GM13976 (cell line): Measurements from ENCODE around the gene SLC25A22.

Source experiments
- DNase-seq: peaks from one replicate; pipeline ENCODE4 v3.0.0; 2012; ENCODE audit warnings: low spot score
- in situ Hi-C: fragments of 300-500 bp; cut with MboI; formaldehyde crosslinking; loops from one replicate; pipeline ENCODE4 v1.12.0; 2022; ENCODE audit warnings: low sequenced_read_pairs, mixed read lengths, inconsistent platforms; ENCODE audit not compliant: unreplicated experiment
- TF ChIP-seq, protein P1 (sequence below): IDR thresholded peaks from 2 replicates; pipeline ENCODE4 v1.5.1; 2012; ENCODE audit warnings: borderline replicate concordance, mild to moderate bottlenecking; ENCODE audit not compliant: insufficient read depth; ENCODE audit errors: extremely low read depth, missing control alignments, control extremely low read depth

The SLC25A22 gene

DNA sequence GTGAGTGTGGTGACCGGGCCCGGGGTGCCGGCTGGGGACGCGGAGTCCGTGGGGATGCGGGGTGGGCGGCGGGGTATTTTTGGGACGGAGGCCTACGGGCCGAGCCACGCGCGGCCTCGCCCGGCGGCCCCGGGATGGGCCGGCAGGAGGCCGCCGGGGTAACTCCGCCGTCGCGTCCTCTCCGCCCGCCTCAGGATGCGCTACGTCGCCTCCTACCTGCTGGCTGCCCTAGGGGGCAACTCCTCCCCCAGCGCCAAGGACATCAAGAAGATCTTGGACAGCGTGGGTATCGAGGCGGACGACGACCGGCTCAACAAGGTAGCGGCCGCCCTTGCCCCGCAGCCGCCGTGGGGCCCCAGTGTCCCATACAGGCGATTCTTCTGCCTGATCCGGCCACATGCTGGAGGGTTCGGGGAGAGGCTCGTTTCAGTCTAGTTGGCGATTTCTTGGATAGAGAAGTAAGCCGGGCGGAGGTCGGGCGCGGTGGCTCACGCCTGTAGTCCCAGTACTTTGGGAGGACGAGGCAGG lies 12.0 kb upstream of the SLC25A22 start:
- DNase-seq, result no peak
- in situ Hi-C loops, result no loop called here
- TF ChIP-seq, protein P1, sequence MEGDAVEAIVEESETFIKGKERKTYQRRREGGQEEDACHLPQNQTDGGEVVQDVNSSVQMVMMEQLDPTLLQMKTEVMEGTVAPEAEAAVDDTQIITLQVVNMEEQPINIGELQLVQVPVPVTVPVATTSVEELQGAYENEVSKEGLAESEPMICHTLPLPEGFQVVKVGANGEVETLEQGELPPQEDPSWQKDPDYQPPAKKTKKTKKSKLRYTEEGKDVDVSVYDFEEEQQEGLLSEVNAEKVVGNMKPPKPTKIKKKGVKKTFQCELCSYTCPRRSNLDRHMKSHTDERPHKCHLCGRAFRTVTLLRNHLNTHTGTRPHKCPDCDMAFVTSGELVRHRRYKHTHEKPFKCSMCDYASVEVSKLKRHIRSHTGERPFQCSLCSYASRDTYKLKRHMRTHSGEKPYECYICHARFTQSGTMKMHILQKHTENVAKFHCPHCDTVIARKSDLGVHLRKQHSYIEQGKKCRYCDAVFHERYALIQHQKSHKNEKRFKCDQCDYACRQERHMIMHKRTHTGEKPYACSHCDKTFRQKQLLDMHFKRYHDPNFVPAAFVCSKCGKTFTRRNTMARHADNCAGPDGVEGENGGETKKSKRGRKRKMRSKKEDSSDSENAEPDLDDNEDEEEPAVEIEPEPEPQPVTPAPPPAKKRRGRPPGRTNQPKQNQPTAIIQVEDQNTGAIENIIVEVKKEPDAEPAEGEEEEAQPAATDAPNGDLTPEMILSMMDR, result no peak

DNA sequence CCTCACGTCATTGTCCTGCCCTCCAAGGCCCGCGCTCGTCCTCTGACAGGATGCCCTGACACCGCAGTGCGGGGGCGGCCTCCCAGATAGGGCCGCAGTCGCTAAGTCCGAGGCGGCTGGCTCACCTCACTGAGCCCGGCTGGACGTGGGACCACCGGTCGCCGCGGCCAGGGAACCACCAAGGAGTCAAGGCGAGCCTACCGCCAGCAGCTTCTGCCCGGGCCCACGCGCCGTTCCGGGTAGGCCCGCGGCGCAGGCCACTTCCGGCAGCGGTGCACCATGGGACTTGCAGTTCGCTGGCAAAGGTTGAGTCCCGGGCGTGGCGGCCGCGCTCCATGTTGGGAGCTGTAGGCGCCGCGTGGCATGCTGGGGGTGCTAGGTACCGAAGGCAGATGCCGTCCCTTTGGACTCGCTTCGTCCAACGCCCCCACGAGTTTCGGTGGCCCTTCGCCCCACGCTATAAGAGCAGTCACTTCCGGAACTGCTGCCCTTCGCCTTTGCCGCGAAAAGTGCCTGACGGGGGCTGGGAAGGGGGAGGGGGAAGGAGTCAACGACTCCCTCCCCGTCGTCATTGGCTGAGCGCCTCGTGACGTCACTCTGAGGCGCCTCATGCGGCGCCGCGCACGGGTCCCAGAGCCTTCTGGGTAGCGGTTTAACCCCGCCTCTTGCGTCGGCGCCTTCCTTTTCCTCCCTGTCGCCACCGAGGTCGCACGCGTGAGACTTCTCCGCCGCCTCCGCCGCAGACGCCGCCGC lies 11.4 kb upstream of the SLC25A22 start, which contains the start of gene RPLP2:
Gene RPLP2 (plus strand): TSS at position 681 of the 753 bp plus-strand sequence. CDS start 268 bp downstream, outside the sequence.
- TF ChIP-seq, protein P1, result no peak
- DNase-seq, result peak; percentile 98
- in situ Hi-C loops, result no loop called here

DNA sequence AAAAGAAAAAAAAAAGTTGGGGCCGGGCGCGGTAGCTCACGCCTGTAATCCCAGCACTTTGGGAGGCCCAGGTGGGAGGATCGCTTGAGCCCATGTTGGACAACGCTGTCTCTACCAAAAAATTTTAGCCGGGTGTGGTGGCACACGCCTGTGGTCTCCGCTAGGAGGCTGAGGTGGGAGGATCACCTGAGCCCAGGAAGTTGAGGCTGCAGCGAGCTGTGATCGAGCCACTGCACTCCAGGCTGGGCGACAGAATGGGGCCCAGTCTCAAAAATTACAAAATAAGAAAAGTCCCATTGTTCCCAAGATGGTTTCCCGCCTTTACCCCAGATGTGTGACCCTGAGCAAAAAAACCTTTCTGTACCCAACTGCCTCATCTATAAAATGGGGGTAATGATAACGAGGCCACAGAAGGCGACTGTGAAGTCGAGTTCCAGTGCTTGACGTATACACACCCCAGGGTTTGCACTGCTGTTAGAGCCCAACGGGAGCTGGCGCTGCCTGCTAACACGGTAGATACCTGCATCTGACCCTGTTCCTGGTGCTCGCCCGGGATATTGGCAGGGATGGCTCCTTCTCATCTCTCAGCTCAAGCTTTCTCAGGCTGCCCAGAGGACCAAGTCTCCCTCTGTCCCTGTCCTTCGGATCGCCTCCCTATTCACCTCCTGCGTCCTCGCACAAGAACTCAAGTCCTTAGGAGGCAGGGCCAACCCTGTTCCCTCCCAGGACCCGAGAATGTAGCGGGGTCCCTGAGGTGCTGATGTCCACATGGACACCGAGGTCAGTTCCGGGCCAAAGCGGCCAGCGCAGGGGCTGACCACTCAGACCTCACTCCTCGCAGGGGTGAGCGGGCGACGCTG lies 10.6 kb upstream of the SLC25A22 start:
- TF ChIP-seq, protein P1, result no peak
- no peak for DNase-seq
- in situ Hi-C loops, result no loop called here

DNA sequence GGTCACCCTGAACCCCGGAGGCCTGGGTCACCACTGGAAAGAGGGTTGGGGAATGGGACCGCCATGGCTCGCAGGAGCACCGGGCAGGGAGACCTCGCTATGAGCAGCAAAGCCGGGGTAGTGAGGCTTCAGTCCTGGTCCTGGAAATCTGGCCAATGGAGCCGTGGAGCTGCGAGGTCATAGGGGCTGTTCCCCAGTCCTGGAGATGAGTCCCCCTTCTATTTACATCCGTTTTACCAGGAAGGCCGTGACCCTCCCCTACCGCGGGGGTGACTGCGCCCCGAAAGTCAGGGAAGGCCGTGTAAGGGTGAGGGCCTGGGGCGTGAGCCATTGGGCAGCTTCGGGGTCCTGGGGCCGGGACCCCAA lies 6.5 kb upstream of the SLC25A22 start:
- TF ChIP-seq, protein P1, result no peak
- in situ Hi-C loops, result no loop called here
- DNase-seq, result no peak

DNA sequence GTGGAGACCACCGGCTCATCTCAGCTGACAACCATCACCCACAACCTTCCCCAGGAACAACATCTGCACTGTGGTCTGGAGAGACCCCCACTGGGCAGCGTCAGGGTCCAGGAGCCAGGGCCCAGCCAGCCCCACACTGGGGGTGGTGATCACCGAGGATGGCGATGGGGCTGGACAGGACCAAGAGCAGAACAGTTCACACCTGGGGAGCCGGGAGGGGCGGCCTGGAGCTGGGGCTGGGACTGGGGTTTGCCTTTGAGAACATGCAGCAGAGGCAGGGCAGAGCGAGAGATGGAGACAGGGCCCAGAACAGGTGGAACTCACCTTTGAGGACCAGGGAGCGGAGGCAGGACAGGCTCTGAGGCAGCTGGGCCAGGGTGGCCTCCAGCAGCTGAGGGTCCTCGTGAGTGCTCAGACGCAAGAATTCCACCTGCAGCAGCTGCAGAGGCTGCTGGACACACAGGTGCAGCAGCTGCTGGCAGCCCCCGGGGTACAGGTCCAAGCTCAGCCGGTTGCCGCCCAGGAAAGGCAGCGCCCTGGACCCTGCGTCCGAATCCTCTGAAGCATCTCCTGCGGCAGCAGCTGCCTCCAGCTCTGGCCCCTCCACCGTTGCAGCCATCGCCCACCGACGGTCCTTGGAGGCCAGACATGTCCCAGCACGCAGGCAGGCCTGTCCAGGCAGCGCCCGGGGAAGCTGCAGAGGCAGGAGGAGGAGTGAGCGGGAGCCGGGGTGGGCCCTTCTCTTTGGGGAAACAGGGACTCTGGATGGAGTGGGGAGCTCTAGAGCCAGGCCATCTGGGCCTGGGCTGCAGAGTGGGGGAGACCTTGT lies 5.9 kb upstream of the SLC25A22 start:
- TF ChIP-seq, protein P1, result no peak
- in situ Hi-C loops, result no loop called here
- no peak for DNase-seq

DNA sequence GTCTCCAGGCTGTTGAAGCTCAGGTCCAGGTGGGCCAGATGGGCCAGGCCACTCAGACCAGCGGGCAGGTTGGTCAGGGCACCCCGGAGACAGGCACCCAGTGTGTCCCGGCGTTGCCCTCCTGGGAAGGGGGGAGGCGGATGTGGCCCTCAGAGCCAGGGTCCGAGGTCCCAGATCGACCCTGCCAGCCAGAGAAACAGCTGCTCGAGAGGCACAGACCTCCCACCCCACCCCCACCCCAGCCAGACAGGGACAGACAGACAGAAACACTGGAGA lies 5.3 kb upstream of the SLC25A22 start:
- DNase-seq, result no peak
- in situ Hi-C loops, result no loop called here
- TF ChIP-seq, protein P1, result no peak
